Gastroesophageal sphincter (tissue), 4 donors: ENCODE measurements around the gene MALT1. TPM values are rescaled to one million over a fixed set of nuclear protein-coding genes. Genes with fewer than 3 reads are reported as not detected.

ENCODE experiments used
- ATAC-seq: fragments of 150-250 bp; one replicate; pipeline ENCODE4 v1.9.1; 2016; ENCODE audit warnings: mild to moderate bottlenecking, moderate library complexity
- H3K27ac ChIP-seq, 4 donors: fragments of 200-600 bp; sonication (generic) in 3 of 4; 1 replicate in 3 of 4; 2 replicates in 1 of 4; pipeline ENCODE4 v1.5.1; 2016 to 2019
- H3K27me3 ChIP-seq: fragments of 200-600 bp; sonication (generic); one replicate; pipeline ENCODE4 v1.5.1; 2019
- H3K36me3 ChIP-seq, 2 donors: fragments of 200-600 bp; sonication (generic); one replicate each; pipeline ENCODE4 v1.5.1; 2019; ENCODE audit warnings: control low read depth in 1 of 2
- H3K4me1 ChIP-seq, 3 donors: fragments of 200-600 bp; sonication (generic); 1 replicate in 2 of 3; 2 replicates in 1 of 3; pipeline ENCODE4 v1.5.1; 2016 to 2019; ENCODE audit warnings: control low read depth in 2 of 3
- H3K4me3 ChIP-seq, 2 donors: fragments of 200-600 bp; sonication (generic); one replicate each; pipeline ENCODE4 v1.5.1; 2019; ENCODE audit warnings: mild to moderate bottlenecking in 1 of 2, moderate library complexity in 1 of 2
- H3K9me3 ChIP-seq, 3 donors: fragments of 200-600 bp; sonication (generic); one replicate each; pipeline ENCODE4 v1.5.1; 2017 to 2019; ENCODE audit warnings: control low read depth in 2 of 3
- EP300 ChIP-seq: sonication (generic); formaldehyde crosslinking; IDR thresholded peaks from one replicate; pipeline ENCODE4 v1.6.1; 2017; ENCODE audit warnings: antibody characterized with exemption, mild to moderate bottlenecking
- POLR2A ChIP-seq, 2 donors: fragments of 450-650 bp; IDR thresholded peaks; one replicate each; pipeline ENCODE4 v1.6.1; 2017; ENCODE audit warnings: antibody characterized with exemption in 2 of 2, mild to moderate bottlenecking in 2 of 2, moderate library complexity in 1 of 2
- POLR2AphosphoS5 ChIP-seq: sonication (generic); formaldehyde crosslinking; IDR thresholded peaks from one replicate; pipeline ENCODE4 v1.6.1; 2017; ENCODE audit warnings: antibody characterized with exemption
- WGBS, 2 donors: methylation state at CpG; one replicate each; pipeline ENCODE4 v1.1.5; 2018; ENCODE audit warnings: low coverage in 1 of 2; 5-methylcytosine and 5-hydroxymethylcytosine counted together
- total RNA-seq, 4 donors: library from RNA; depleted of rRNA; stranded (reverse); fragments of >200 nt; gene quantifications; one replicate each; pipeline ENCODE4 v1.1.0, GENCODE V29; 2016
- TF ChIP-seq, protein P1 (sequence below), 4 experiments: fragments of 200-600 bp in 2 of 4; fragments of 450-650 bp in 2 of 4; sonication (generic) in 1 of 4; IDR thresholded peaks; one replicate each; pipeline ENCODE4 v1.5.1; 2017 to 2019; ENCODE audit warnings: antibody characterized with exemption in 4 of 4, mild to moderate bottlenecking in 2 of 4, moderate library complexity in 2 of 4

The MALT1 gene
- total RNA-seq, 4 donors from 2014 or later = 19.4 to 26.6 (median 24.1) TPM

DNA sequence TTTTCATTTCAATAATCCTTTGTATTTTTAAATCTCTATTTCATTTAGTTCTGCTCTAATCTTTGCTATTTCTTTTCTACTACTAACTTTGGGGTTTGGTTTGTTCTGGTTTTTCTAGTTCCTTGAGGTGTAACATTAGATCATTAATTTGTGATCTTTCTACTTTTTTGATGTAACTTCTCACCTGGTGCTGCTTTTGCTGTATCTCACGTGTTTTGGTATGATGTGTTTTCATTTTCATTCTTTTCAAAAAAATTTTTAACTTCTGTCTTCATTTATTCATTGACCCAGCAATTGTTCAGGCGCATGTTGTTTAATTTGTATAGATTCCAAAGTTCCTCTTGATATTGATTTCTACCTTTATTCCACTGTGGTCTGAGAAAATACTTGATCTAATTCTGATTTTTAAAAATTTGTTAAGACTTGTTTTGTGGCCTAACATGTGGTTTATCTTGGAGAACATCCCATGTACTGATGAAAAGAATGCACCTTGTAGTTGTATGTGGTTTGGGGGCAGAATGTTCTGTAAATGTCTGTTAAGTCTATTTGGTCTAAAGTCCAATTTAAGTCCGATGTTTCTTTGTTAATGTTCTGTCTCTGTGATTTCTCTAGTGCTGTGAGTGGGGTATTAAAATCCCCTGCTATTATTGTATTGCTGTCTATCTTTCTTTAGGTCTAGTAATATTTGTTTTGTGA lies 17.3 kb upstream of the MALT1 start:
- Histone ChIP-seq H3K4me3 (no peak overlapping the region), H3K36me3 (no peaks in the 10 kb centered on the region), H3K4me1 (no peaks in the 10 kb centered on the region), H3K27ac (no peak overlapping the region), H3K27me3 (no peaks in the 10 kb centered on the region), H3K9me3 (peaks cover 0 to 8% (median 0%) of the 10 kb centered on the region in 3 donors)
- WGBS, 2 donors = 70 to 93% methylated on average over 3 of the region's 3 CpGs
- TF ChIP-seq POLR2A (IDR thresholded peaks at IDR 0.05) (no peak), EP300 (no peak), POLR2AphosphoS5 (no peak)
- TF ChIP-seq, protein P1, sequence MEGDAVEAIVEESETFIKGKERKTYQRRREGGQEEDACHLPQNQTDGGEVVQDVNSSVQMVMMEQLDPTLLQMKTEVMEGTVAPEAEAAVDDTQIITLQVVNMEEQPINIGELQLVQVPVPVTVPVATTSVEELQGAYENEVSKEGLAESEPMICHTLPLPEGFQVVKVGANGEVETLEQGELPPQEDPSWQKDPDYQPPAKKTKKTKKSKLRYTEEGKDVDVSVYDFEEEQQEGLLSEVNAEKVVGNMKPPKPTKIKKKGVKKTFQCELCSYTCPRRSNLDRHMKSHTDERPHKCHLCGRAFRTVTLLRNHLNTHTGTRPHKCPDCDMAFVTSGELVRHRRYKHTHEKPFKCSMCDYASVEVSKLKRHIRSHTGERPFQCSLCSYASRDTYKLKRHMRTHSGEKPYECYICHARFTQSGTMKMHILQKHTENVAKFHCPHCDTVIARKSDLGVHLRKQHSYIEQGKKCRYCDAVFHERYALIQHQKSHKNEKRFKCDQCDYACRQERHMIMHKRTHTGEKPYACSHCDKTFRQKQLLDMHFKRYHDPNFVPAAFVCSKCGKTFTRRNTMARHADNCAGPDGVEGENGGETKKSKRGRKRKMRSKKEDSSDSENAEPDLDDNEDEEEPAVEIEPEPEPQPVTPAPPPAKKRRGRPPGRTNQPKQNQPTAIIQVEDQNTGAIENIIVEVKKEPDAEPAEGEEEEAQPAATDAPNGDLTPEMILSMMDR (IDR thresholded peaks at IDR 0.05) = no peak
- no peak for ATAC-seq

DNA sequence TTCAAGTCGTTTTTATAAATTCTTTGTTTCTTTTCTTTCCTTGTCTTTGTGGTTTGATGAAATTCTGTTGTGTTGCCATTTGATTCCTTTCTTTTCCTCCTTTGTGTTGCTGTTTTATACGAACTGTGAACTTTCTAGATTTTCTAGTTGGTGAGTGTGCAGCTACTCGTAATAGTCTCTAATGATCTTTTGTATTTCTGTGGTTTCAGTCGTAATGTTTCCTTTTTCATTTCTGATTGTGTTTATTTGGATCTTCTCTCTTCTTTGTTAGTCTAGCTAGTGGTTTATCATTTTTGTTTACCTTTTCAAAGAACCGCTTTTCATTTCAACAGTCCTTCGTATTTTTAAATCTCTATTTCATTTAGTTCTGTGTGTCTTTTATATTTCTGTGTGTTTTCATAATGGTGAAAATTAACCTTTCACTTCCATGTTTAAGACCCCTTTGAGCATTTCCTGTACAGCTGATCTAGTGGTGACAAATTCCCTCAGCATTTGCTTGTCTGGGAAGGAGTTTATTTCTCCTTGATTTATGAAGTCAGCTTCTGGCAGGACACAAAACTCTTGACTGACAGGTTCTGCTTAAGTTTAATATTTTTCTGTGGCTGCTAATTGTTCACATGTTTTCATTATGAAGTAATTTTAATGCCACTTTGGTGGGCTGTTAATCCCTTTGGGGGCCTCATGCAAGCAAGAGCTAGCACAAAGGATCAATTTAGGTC lies 16.2 kb upstream of the MALT1 start:
- TF ChIP-seq, protein P1 (IDR thresholded peaks at IDR 0.05) = no peak
- TF ChIP-seq EP300 (no peak), POLR2AphosphoS5 (no peak), POLR2A (IDR thresholded peaks at IDR 0.05) (no peak)
- Histone ChIP-seq H3K27me3 (no peaks in the 10 kb centered on the region), H3K36me3 (no peaks in the 10 kb centered on the region), H3K4me1 (no peaks in the 10 kb centered on the region), H3K9me3 (peaks cover 0 to 8% (median 0%) of the 10 kb centered on the region in 3 donors), H3K27ac (no peak overlapping the region), H3K4me3 (no peak overlapping the region)
- ATAC-seq = no peak
- WGBS, 2 donors = 93 to 95% methylated on average over 5 to 6 of the region's 6 CpGs

DNA sequence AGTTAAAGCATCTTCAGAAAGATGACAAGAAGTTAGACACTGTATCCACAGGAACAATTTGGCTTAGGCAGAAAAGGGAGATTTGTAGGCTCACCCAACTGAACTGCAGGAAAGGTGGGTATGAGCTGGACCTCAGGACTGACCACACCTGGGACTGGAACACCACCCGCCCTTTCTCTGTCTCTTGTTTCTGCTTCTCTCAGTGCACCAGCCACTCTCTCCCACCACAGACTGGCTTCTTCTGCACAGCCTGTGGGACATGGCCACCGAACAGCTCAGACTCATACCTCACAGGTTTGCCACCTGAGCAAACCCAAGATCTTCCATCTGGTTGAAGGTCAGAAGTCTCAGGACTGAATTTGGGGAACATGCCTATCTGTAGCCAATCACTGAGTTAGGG lies 14.2 kb upstream of the MALT1 start:
- no peak for ATAC-seq
- no peak for TF ChIP-seq EP300
- TF ChIP-seq POLR2AphosphoS5 = no peak
- no peak for TF ChIP-seq POLR2A (IDR thresholded peaks at IDR 0.05)
- TF ChIP-seq, protein P1 (IDR thresholded peaks at IDR 0.05) = no peak

DNA sequence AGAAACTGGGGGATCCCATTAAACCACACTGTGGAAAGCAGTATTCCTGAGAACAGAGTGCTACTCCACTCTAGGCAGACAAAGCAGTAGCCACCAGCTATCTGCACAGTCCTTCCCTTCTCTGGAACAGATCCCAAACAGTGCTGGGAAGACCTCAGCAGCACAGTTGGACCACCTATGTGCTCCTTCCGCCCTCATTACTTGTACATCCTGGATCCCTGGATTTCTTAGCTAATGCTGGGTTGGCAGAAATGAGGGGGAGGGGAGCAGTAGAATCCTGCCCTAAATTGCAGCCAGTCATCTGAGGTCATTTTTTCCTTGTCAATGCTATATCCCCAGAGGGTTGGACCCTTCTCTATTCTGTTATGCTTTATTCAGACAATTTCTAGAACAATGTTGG lies 13.8 kb upstream of the MALT1 start:
- Histone ChIP-seq H3K4me3 (no peak overlapping the region), H3K9me3 (peaks cover 0 to 8% (median 0%) of the 10 kb centered on the region in 3 donors), H3K27me3 (no peaks in the 10 kb centered on the region), H3K27ac (no peak overlapping the region), H3K4me1 (no peaks in the 10 kb centered on the region), H3K36me3 (no peaks in the 10 kb centered on the region)
- no peak for TF ChIP-seq EP300
- no peak for TF ChIP-seq POLR2A (IDR thresholded peaks at IDR 0.05)
- TF ChIP-seq, protein P1 (IDR thresholded peaks at IDR 0.05) = no peak
- 80 to 100% methylated on average over 1 of the region's 1 CpG for WGBS, 2 donors
- no peak for ATAC-seq

More for the DNA sequence above, 14.2 kb upstream of the MALT1 start:
- Histone ChIP-seq H3K36me3 (no peaks in the 10 kb centered on the region), H3K4me1 (no peaks in the 10 kb centered on the region), H3K9me3 (peaks cover 0 to 8% (median 0%) of the 10 kb centered on the region in 3 donors), H3K4me3 (no peak overlapping the region), H3K27me3 (no peaks in the 10 kb centered on the region), H3K27ac (no peak overlapping the region)
- WGBS, 2 donors = 100% methylated on average over 1 to 2 of the region's 2 CpGs
